Fibroblast of mammary gland (primary cell): ENCODE data around the gene SLIT1.

Experiments
- DNase-seq: peaks from one replicate; pipeline ENCODE4 v3.0.0-alpha.2; 2010; ENCODE audit warnings: low read depth
- H3K4me3 ChIP-seq: 2 replicates; pipeline ENCODE4 v1.5.1; 2011; ENCODE audit warnings: low read depth, mild to moderate bottlenecking, low read length, moderate library complexity; ENCODE audit not compliant: control insufficient read depth
- CTCF ChIP-seq: conservative IDR thresholded peaks from 2 replicates; pipeline ENCODE4 v1.5.1; 2011; ENCODE audit warnings: low read depth, low read length, inconsistent platforms; ENCODE audit not compliant: control insufficient read depth, insufficient read depth

Gene SLIT1

GRCh38 chr10:97157578-97158095, 28.1 kb downstream of the SLIT1 start:
- H3K4me3 ChIP-seq: no peak overlapping the region
- TF ChIP-seq CTCF: no peak
- no peak for DNase-seq

GRCh38 chr10:97154781-97155180, 31.0 kb downstream of the SLIT1 start:
- no peak for DNase-seq
- no peak overlapping the region for H3K4me3 ChIP-seq
- no peak for TF ChIP-seq CTCF

GRCh38 chr10:97154162-97154561, 31.6 kb downstream of the SLIT1 start:
- no peak for TF ChIP-seq CTCF
- H3K4me3 ChIP-seq: no peak overlapping the region
- no peak for DNase-seq

GRCh38 chr10:97153270-97153850, 32.4 kb downstream of the SLIT1 start:
- no peak for TF ChIP-seq CTCF
- DNase-seq: peak; percentile 8
- no peak overlapping the region for H3K4me3 ChIP-seq

- H3K4me3 ChIP-seq: no peak overlapping the region
- TF ChIP-seq CTCF: no peak
- no peak for DNase-seq
These were observed 34.3 kb downstream of the SLIT1 start for GRCh38 chr10:97151307-97151914.

GRCh38 chr10:97150616-97151015, 35.1 kb downstream of the SLIT1 start:
- DNase-seq: no peak
- no peak for TF ChIP-seq CTCF

More at GRCh38 chr10:97150616-97151015, 35.1 kb downstream of the SLIT1 start:
- H3K4me3 ChIP-seq: no peak overlapping the region
